ENCODE results near the gene HSPB6. TPM values are rescaled to one million over a fixed set of nuclear protein-coding genes. Genes with fewer than 3 reads are reported as not detected.
A peak's percentile ranks its signal among the peaks of the same experiment; 100 is the strongest.

The HSPB6 gene
- total and polyA plus RNA-seq, 2 of the 8 experiments (the other 6 are each of a cell fraction or from before 2014, with no cell fraction given): 0.91 TPM; not detected in 1

- peaks cover 0 to 2% of the 10 kb centered on the region in 2 experiments for H4K20me1 ChIP-seq (replicated peaks in 1 of 2; ENCODE audit: control insufficient read depth in 1 of 2, insufficient read depth in 2 of 2, low read length in 2 of 2)
- peak; percentile 81 to 93 for DNase-seq (ENCODE audit: low read depth in 1 of 2, low spot score in 2 of 2)
- H4K5ac ChIP-seq (ENCODE audit: insufficient read length, low read depth, low read length): peak overlapping the region; percentile 4
- H3K56ac ChIP-seq (replicated peaks; ENCODE audit: insufficient read length, low read depth, low read length): peak overlapping the region; percentile 2
- H2BK15ac ChIP-seq (ENCODE audit: low read length): peak overlapping the region; percentile 72; the same call in 1 of the 2 replicates
- no peaks in the 10 kb centered on the region; the same call in none of the 2 replicates for H3K79me1 ChIP-seq (ENCODE audit: low read depth, low read length)
- H2BK5ac ChIP-seq (ENCODE audit: low read depth, low read length): peak overlapping the region; percentile 88; the same call in 1 of the 2 replicates
- ChIA-PET POLR2A (ENCODE audit: partially characterized antibody) (interaction anchor here (0.6 to 2.7 kb wide), 22 partner anchors 8 to 571 kb away, joined by 3 to 23 read pairs (median 4); partner anchors contain the start of genes ALKBH6, ARHGAP33, HSPB6 and KIRREL2), CTCF (ENCODE audit: partially characterized antibody) (interaction anchor here (0.6 to 2.3 kb wide), 16 partner anchors 9 to 1454 kb away, joined by 3 to 9 read pairs (median 4); partner anchors contain the start of gene HSPB6)
- peak overlapping the region; percentile 91 for H3K27ac ChIP-seq (ENCODE audit: low read depth, low read length)
- no peak overlapping the region for H2BK120ac ChIP-seq (replicated peaks; ENCODE audit: low read depth, low read length)
- H2BK20ac ChIP-seq (ENCODE audit: low read length): no peak overlapping the region
- H2AK5ac ChIP-seq (ENCODE audit: low read depth, low read length): no peak overlapping the region
- H3K4me3 ChIP-seq (ENCODE audit: extremely low read depth in 1 of 4, insufficient read depth in 2 of 4, low read depth in 3 of 4, low read length in 4 of 4): peak overlapping the region; percentile 65 to 95 (median 76)
- no peak for FAIRE-seq
- no peak overlapping the region for H4K91ac ChIP-seq (replicated peaks; ENCODE audit: insufficient read length, low read length)
- H3K4me2 ChIP-seq (ENCODE audit: insufficient read depth in 1 of 2, low read depth in 2 of 2, low read length in 2 of 2): peak overlapping the region; percentile 59 to 84
- H3K79me2 ChIP-seq (ENCODE audit: control insufficient read depth in 1 of 2, insufficient read depth in 2 of 2, low read length in 2 of 2): peaks cover 0 to 7% of the 10 kb centered on the region in 2 experiments; a peak in 1 of 4 replicates
- no peak overlapping the region for H3K14ac ChIP-seq (ENCODE audit: insufficient read length)
- H3K4me1 ChIP-seq (replicated peaks in 1 of 4; ENCODE audit: control insufficient read depth in 3 of 4, insufficient read depth in 4 of 4, low read length in 3 of 4): peaks cover 0 to 4% (median 2%) of the 10 kb centered on the region in 4 experiments; a peak in 4 of 7 replicates
- H3K9ac ChIP-seq (replicated peaks in 1 of 4; ENCODE audit: extremely low read depth in 1 of 4, low read depth in 3 of 4, low read length in 3 of 4): peak overlapping the region in 3 of 4 experiments; percentile 67 to 79 (median 76); a peak in 6 of 7 replicates
- H3K9me3 ChIP-seq (ENCODE audit: insufficient read depth in 2 of 2, low read depth in 1 of 2, low read length in 1 of 2): no peaks in the 10 kb centered on the region
- no peaks in the 10 kb centered on the region for H3K27me3 ChIP-seq (replicated peaks in 1 of 4; ENCODE audit: control insufficient read depth in 3 of 4, extremely low read depth in 1 of 4, insufficient read depth in 3 of 4, low read length in 3 of 4)
- H3K18ac ChIP-seq (ENCODE audit: extremely low read depth, low read length): peak overlapping the region; percentile 34
- H3K36me3 ChIP-seq (ENCODE audit: control insufficient read depth in 2 of 4, insufficient read depth in 4 of 4, low read length in 3 of 4): peaks cover 0 to 2% (median 0%) of the 10 kb centered on the region in 4 experiments; a peak in 1 of 8 replicates
- no peak overlapping the region for H3K23ac ChIP-seq (ENCODE audit: insufficient read length)
- H2AFZ ChIP-seq (ENCODE audit: low read length): peak overlapping the region; percentile 96
- H4K8ac ChIP-seq (ENCODE audit: extremely low read depth, insufficient read depth, low read length): peak overlapping the region; percentile 82
- 11% methylated on average over 41 of the region's 41 CpGs; no CpG with 5 or more reads in 1 of the 2 experiments for WGBS, 2 experiments (ENCODE audit: extremely low coverage in 1 of 2, insufficient coverage in 1 of 2, insufficient read length in 1 of 2, insufficient replicate concordance in 2 of 2, low coverage in 1 of 2, low lambda C conversion rate in 2 of 2, missing lambda C conversion rate in 1 of 2)
- peak overlapping the region; percentile 13 for H3K4ac ChIP-seq (replicated peaks; ENCODE audit: insufficient read length, low read depth, low read length)
- 0 out of 2 replicates have a peak overlapping the region, but pooled peaks have one; percentile 12 for H2BK12ac ChIP-seq (ENCODE audit: low read depth, low read length)
- peaks cover 21% of the 10 kb centered on the region for H3K23me2 ChIP-seq (ENCODE audit: low read depth, low read length)
- TF ChIP-seq EGR1 (IDR thresholded peaks at IDR 0.05; ENCODE audit: borderline replicate concordance, low read depth, low read length): no peak
- no peak for TF ChIP-seq YY1 (IDR thresholded peaks at IDR 0.05; ENCODE audit: low read depth, low read length)
- no peak for TF ChIP-seq CBX5 (IDR thresholded peaks at IDR 0.05; ENCODE audit: low read depth, low read length)
- TF ChIP-seq EP300 (IDR thresholded peaks at IDR 0.05; ENCODE audit: borderline replicate concordance in 1 of 2, low read depth in 2 of 2, low read length in 2 of 2): no peak
- TF ChIP-seq E2F6 (IDR thresholded peaks at IDR 0.05): peak; percentile 77
- TF ChIP-seq CTCF (IDR thresholded peaks at IDR 0.05; ENCODE audit: control extremely low read depth in 1 of 3, insufficient read depth in 1 of 3, low read depth in 1 of 3, low read length in 3 of 3): peak; percentile 15 to 52 (median 48)
Measured at GRCh38 chr19:35744430-35745327, 12.2 kb downstream of the HSPB6 start.

All from H1 (cell line).